H1 (cell line): ENCODE measurements around the gene KXD1. TPM values are rescaled to one million over a fixed set of nuclear protein-coding genes. Genes with fewer than 3 reads are reported as not detected.

ENCODE experiments used
- CTCF ChIA-PET: fragments of 300-600 bp; sonication (Branson Sonifier 250); formaldehyde crosslinking; loops from one replicate; lab custom pipeline; 2021; ENCODE audit not compliant: partially characterized antibody; lab: Charles Lee
- POLR2A ChIA-PET: fragments of 300-600 bp; sonication (Branson Sonifier 250); formaldehyde crosslinking; loops from one replicate; lab custom pipeline; 2021; ENCODE audit warnings: inconsistent platforms; ENCODE audit not compliant: partially characterized antibody; lab: Charles Lee
- DNase-seq, 2 experiments: peaks; one replicate each; pipeline versions ENCODE4 v3.0.0 to v3.0.0-alpha.2; 2010 to 2022; ENCODE audit warnings: low spot score in 2 of 2, low read depth in 1 of 2, mixed read lengths in 1 of 2
- FAIRE-seq: peaks from 2 replicates; lab custom pipeline; 2011; peaks lifted over from hg19 to GRCh38; lab: Jason Lieb, UNC
- H2AFZ ChIP-seq: 2 replicates; pipeline ENCODE4 v1.8.1; 2012; ENCODE audit warnings: low read length, inconsistent platforms
- H2AK5ac ChIP-seq: 2 replicates; pipeline ENCODE4 v1.6.1; 2013; ENCODE audit warnings: low read depth, low read length
- H2BK120ac ChIP-seq: replicated peaks from 2 replicates; pipeline ENCODE3; 2013; ENCODE audit warnings: low read depth, low read length, inconsistent platforms
- H2BK12ac ChIP-seq: 2 replicates; pipeline ENCODE4 v1.6.1; 2013; ENCODE audit warnings: low read depth, low read length
- H2BK15ac ChIP-seq: 2 replicates; pipeline ENCODE4 v1.6.1; 2013; ENCODE audit warnings: low read length
- H2BK20ac ChIP-seq: 2 replicates; pipeline ENCODE4 v1.6.1; 2013; ENCODE audit warnings: low read length
- H2BK5ac ChIP-seq: 2 replicates; pipeline ENCODE4 v1.6.1; 2013; ENCODE audit warnings: low read depth, low read length
- H3K14ac ChIP-seq: 2 replicates; pipeline ENCODE4 v1.6.1; 2013; ENCODE audit warnings: inconsistent platforms; ENCODE audit not compliant: insufficient read length
- H3K18ac ChIP-seq: 2 replicates; pipeline ENCODE4 v1.6.1; 2013; ENCODE audit warnings: low read length; ENCODE audit errors: extremely low read depth
- H3K23ac ChIP-seq: 2 replicates; pipeline ENCODE4 v1.6.1; 2013; ENCODE audit warnings: inconsistent platforms; ENCODE audit not compliant: insufficient read length
- H3K23me2 ChIP-seq: 2 replicates; pipeline ENCODE4 v1.6.1; 2013; ENCODE audit warnings: low read depth, low read length
- H3K27ac ChIP-seq: 2 replicates; pipeline ENCODE4 v1.6.1; 2011; ENCODE audit warnings: low read depth, low read length, inconsistent platforms
- H3K27me3 ChIP-seq, 4 experiments: replicated peaks in 1 of 4; 1 replicate in 1 of 4; 2 replicates in 3 of 4; pipeline versions ENCODE4 v1.6.1 to v1.8.1; 2011 to 2013; ENCODE audit warnings: low read length in 3 of 4, mild to moderate bottlenecking in 3 of 4, inconsistent platforms in 2 of 4, mixed read lengths in 2 of 4, moderate library complexity in 1 of 4; ENCODE audit not compliant: control insufficient read depth in 3 of 4, insufficient read depth in 3 of 4; ENCODE audit errors: extremely low read depth in 1 of 4
- H3K36me3 ChIP-seq, 4 experiments: 2 replicates each; pipeline versions ENCODE4 v1.6.1 to v1.8.1; 2011 to 2013; ENCODE audit warnings: mild to moderate bottlenecking in 4 of 4, low read length in 3 of 4, moderate library complexity in 2 of 4, control low read depth in 1 of 4, inconsistent platforms in 1 of 4; ENCODE audit not compliant: insufficient read depth in 4 of 4, control insufficient read depth in 2 of 4
- H3K4ac ChIP-seq: replicated peaks from 2 replicates; pipeline ENCODE3; 2013; ENCODE audit warnings: low read length, low read depth, mixed read lengths, inconsistent platforms; ENCODE audit not compliant: insufficient read length
- H3K4me1 ChIP-seq, 4 experiments: replicated peaks in 1 of 4; 1 replicate in 1 of 4; 2 replicates in 3 of 4; pipeline versions ENCODE4 v1.6.1 to v1.8.1; 2011 to 2013; ENCODE audit warnings: low read length in 3 of 4, inconsistent platforms in 2 of 4, mixed read lengths in 1 of 4; ENCODE audit not compliant: insufficient read depth in 4 of 4, control insufficient read depth in 3 of 4
- H3K4me2 ChIP-seq, 2 experiments: 2 replicates each; pipeline versions ENCODE4 v1.6.1 to v1.8.1; 2011 to 2013; ENCODE audit warnings: low read depth in 2 of 2, low read length in 2 of 2, control low read depth in 1 of 2, inconsistent platforms in 1 of 2, mild to moderate bottlenecking in 1 of 2; ENCODE audit not compliant: insufficient read depth in 1 of 2
- H3K4me3 ChIP-seq, 4 experiments: fragments of 200-600, 300-600 bp in 1 of 4; sonication (generic), shearing (Covaris generic), sonication (Bioruptor Twin) in 1 of 4; 2 replicates each; pipeline versions ENCODE4 v1.5.1 to v1.8.1; 2011 to 2016; ENCODE audit warnings: low read length in 4 of 4, low read depth in 3 of 4, control low read depth in 2 of 4, inconsistent platforms in 2 of 4, mild to moderate bottlenecking in 2 of 4, mixed read lengths in 1 of 4, moderate library complexity in 1 of 4; ENCODE audit not compliant: insufficient read depth in 2 of 4; ENCODE audit errors: extremely low read depth in 1 of 4
- H3K56ac ChIP-seq: replicated peaks from 2 replicates; pipeline ENCODE3; 2013; ENCODE audit warnings: low read depth, mild to moderate bottlenecking, mixed read lengths, low read length, inconsistent platforms; ENCODE audit not compliant: insufficient read length
- H3K79me1 ChIP-seq: 2 replicates; pipeline ENCODE4 v1.6.1; 2013; ENCODE audit warnings: low read depth, low read length, control low read depth
- H3K79me2 ChIP-seq, 2 experiments: 2 replicates each; pipeline versions ENCODE4 v1.6.1 to v1.8.1; 2012 to 2013; ENCODE audit warnings: low read length in 2 of 2, mild to moderate bottlenecking in 2 of 2, inconsistent platforms in 1 of 2; ENCODE audit not compliant: insufficient read depth in 2 of 2, control insufficient read depth in 1 of 2
- H3K9ac ChIP-seq, 4 experiments: replicated peaks in 1 of 4; 1 replicate in 1 of 4; 2 replicates in 3 of 4; pipeline versions ENCODE4 v1.6.1 to v1.8.1; 2011 to 2013; ENCODE audit warnings: low read depth in 3 of 4, low read length in 3 of 4, control low read depth in 2 of 4, mild to moderate bottlenecking in 2 of 4, moderate library complexity in 2 of 4, inconsistent platforms in 1 of 4; ENCODE audit errors: extremely low read depth in 1 of 4
- H3K9me3 ChIP-seq, 2 experiments: 2 replicates each; pipeline versions ENCODE4 v1.6.1 to v1.8.1; 2012 to 2013; ENCODE audit warnings: mild to moderate bottlenecking in 2 of 2, moderate library complexity in 2 of 2, control low read depth in 1 of 2, inconsistent platforms in 1 of 2, low read depth in 1 of 2, low read length in 1 of 2, mixed read lengths in 1 of 2; ENCODE audit not compliant: insufficient read depth in 2 of 2
- H4K20me1 ChIP-seq, 2 experiments: replicated peaks in 1 of 2; 2 replicates each; pipeline versions ENCODE3 to v1.8.1; 2011 to 2013; ENCODE audit warnings: inconsistent platforms in 2 of 2, low read length in 2 of 2, mild to moderate bottlenecking in 1 of 2; ENCODE audit not compliant: insufficient read depth in 2 of 2, control insufficient read depth in 1 of 2
- H4K5ac ChIP-seq: 2 replicates; pipeline ENCODE4 v1.6.1; 2013; ENCODE audit warnings: low read length, low read depth, mixed read lengths, inconsistent platforms; ENCODE audit not compliant: insufficient read length
- H4K8ac ChIP-seq: 2 replicates; pipeline ENCODE4 v1.8.0; 2013; ENCODE audit warnings: mild to moderate bottlenecking, moderate library complexity, low read length, inconsistent platforms; ENCODE audit not compliant: insufficient read depth; ENCODE audit errors: extremely low read depth
- H4K91ac ChIP-seq: replicated peaks from 2 replicates; pipeline ENCODE3; 2013; ENCODE audit warnings: low read length, mixed read lengths, inconsistent platforms; ENCODE audit not compliant: insufficient read length
- CBX5 ChIP-seq: fragments of 300-800, 300-1000 bp; sonication (generic); IDR thresholded peaks from 2 replicates; pipeline ENCODE4 v1.7.1; 2016; ENCODE audit warnings: antibody characterized with exemption, low read length, low read depth
- HDAC6 ChIP-seq: IDR thresholded peaks from one replicate; pipeline ENCODE4 v1.7.1; 2012; ENCODE audit warnings: low read depth, mild to moderate bottlenecking, inconsistent platforms, low read length, moderate library complexity
- KDM5A ChIP-seq: fragments of 200-600 bp; IDR thresholded peaks from 2 replicates; pipeline ENCODE4 v1.7.1; 2012; ENCODE audit warnings: mild to moderate bottlenecking, low read length, inconsistent platforms, mixed read lengths
- RNF2 ChIP-seq: fragments of 200-900, 300-1000 bp; sonication (generic); IDR thresholded peaks from 2 replicates; pipeline ENCODE4 v1.7.1; 2016; ENCODE audit warnings: borderline replicate concordance, low read depth, mild to moderate bottlenecking, antibody characterized with exemption, low read length; ENCODE audit not compliant: poor library complexity, severe bottlenecking; ENCODE audit errors: missing control alignments
- SAP30 ChIP-seq: fragments of 300-600 bp; sonication (generic); IDR thresholded peaks from 2 replicates; pipeline ENCODE4 v1.7.1; 2012; ENCODE audit warnings: low read length, moderate library complexity, mild to moderate bottlenecking, inconsistent platforms; ENCODE audit not compliant: insufficient read depth, insufficient replicate concordance
- SUZ12 ChIP-seq: fragments of 200-600 bp; sonication (generic); IDR thresholded peaks from 2 replicates; pipeline ENCODE4 v1.6.1; 2012; ENCODE audit warnings: mild to moderate bottlenecking, inconsistent platforms, low read length, moderate library complexity, mixed read lengths
- WGBS, 2 experiments: shearing (Covaris generic) in 1 of 2; methylation state at CpG; one replicate each; pipeline versions ENCODE4 v1.1.6 to v1.1.7; 2013 to 2015; ENCODE audit warnings: low lambda C conversion rate in 2 of 2, mixed read lengths in 2 of 2, inconsistent platforms in 1 of 2, low coverage in 1 of 2, missing lambda C conversion rate in 1 of 2; ENCODE audit not compliant: insufficient replicate concordance in 2 of 2, insufficient coverage in 1 of 2, insufficient read length in 1 of 2; ENCODE audit errors: extremely low coverage in 1 of 2, missing lambda C conversion rate in 1 of 2; 5-methylcytosine and 5-hydroxymethylcytosine counted together
- polyA plus RNA-seq, 7 experiments: library from polyadenylated mRNA; depleted of rRNA in 3 of 7; stranded (reverse) in 5 of 7; unstranded in 2 of 7; fragments of >200 nt in 5 of 7; fragments of 200-250 nt in 2 of 7; gene quantifications; 1 replicate in 5 of 7; 2 replicates in 1 of 7; 4 replicates in 1 of 7; pipeline versions ENCODE4 v1.2.1 to v1.2.3, GENCODE V29; 2011 to 2013; ENCODE audit warnings: missing spikeins in 2 of 7, mixed read lengths in 2 of 7
- total RNA-seq: library from RNA; stranded (reverse); fragmentation: NEBNext Ultra II Directional; extraction: Animal tissue kit (Norgen Biotek cat#: 25700); gene quantifications from 2 replicates; pipeline ENCODE4 v1.2.1, GENCODE V29; 2021

KXD1 gene
- total and polyA plus RNA-seq, 2 of the 8 experiments (the other 6 are each of a cell fraction or from before 2014, with no cell fraction given), result 115 to 267 TPM

GRCh38 chr19:18606281-18607225 lies 48.9 kb downstream of the KXD1 start, which contains the start of gene CRLF1:
CRLF1 (minus strand) TSS chr19:18606799; CDS start chr19:18606656, 143 bp downstream.
- no peak within 1 kb of the TSS for H2BK120ac ChIP-seq
- peak within 1 kb of the TSS; percentile 35 for H4K8ac ChIP-seq
- peak; percentile 20 for TF ChIP-seq RNF2
- TF ChIP-seq CBX5, result no peak
- TF ChIP-seq HDAC6, result no peak
- TF ChIP-seq SUZ12, result peak; percentile 62; the same call in 1 of the 2 replicates
- no peak for TF ChIP-seq SAP30
- no peak for TF ChIP-seq KDM5A
- peaks cover 0 to 14% (median 0%) of the 10 kb centered on the region in 4 experiments; a peak in 1 of 8 replicates for H3K36me3 ChIP-seq
- WGBS, 2 experiments, result 6% methylated on average over 16 of the region's 116 CpGs; no CpG with 5 or more reads in 1 of the 2 experiments
- H3K4me2 ChIP-seq, result peak within 1 kb of the TSS; percentile 64 to 65
- H4K5ac ChIP-seq, result no peak within 1 kb of the TSS
- H3K56ac ChIP-seq, result no peak within 1 kb of the TSS
- no peak within 1 kb of the TSS for H3K9ac ChIP-seq
- no peaks in the 10 kb centered on the region for H3K79me1 ChIP-seq
- peak within 1 kb of the TSS; percentile 48 for H3K18ac ChIP-seq
- H3K4ac ChIP-seq, result no peak within 1 kb of the TSS
- peaks cover 16% of the 10 kb centered on the region; the same call in 1 of the 2 replicates for H3K23me2 ChIP-seq
- no peaks in the 10 kb centered on the region for H3K9me3 ChIP-seq
- peaks cover 74 to 95% (median 95%) of the 10 kb centered on the region in 4 experiments for H3K27me3 ChIP-seq
- DNase-seq (no peak), FAIRE-seq (no peak)
- H2AK5ac ChIP-seq, result 0 out of 2 replicates have a peak within 1 kb of the TSS, but pooled peaks have one; percentile 60
- H2AFZ ChIP-seq, result no peak within 1 kb of the TSS
- no peak within 1 kb of the TSS for H4K91ac ChIP-seq
- H4K20me1 ChIP-seq, result peaks cover 0 to 12% of the 10 kb centered on the region in 2 experiments
- H2BK5ac ChIP-seq, result no peak within 1 kb of the TSS
- H3K4me1 ChIP-seq, result peaks cover 32 to 48% (median 40%) of the 10 kb centered on the region in 4 experiments
- no peak within 1 kb of the TSS for H3K23ac ChIP-seq
- H2BK12ac ChIP-seq, result peak within 1 kb of the TSS; percentile 96; the same call in 1 of the 2 replicates
- H3K4me3 ChIP-seq, result peak within 1 kb of the TSS in 3 of 4 experiments; percentile 11 to 53 (median 17); a peak in 7 of 8 replicates
- ChIA-PET POLR2A (interaction anchor here (0.7 to 1.4 kb wide), 3 partner anchors 17 to 29 kb away, joined by 3 to 4 read pairs (median 3); partner anchors contain the start of gene REX1BD), CTCF (interaction anchor here (0.7 to 1.1 kb wide), 2 partner anchors 17 to 18 kb away, joined by 3 read pairs; no protein-coding TSS in a partner anchor)
- H3K79me2 ChIP-seq, result no peaks in the 10 kb centered on the region
- H2BK15ac ChIP-seq, result peak within 1 kb of the TSS; percentile 97; the same call in 1 of the 2 replicates
- H3K27ac ChIP-seq, result no peak within 1 kb of the TSS
- H2BK20ac ChIP-seq, result no peak within 1 kb of the TSS; the same call in 1 of the 2 replicates
- no peak within 1 kb of the TSS for H3K14ac ChIP-seq
